Lower leg skin (tissue), 4 donors: Measurements from ENCODE around the gene PCYT2. TPM values are rescaled to one million over a fixed set of nuclear protein-coding genes. Genes with fewer than 3 reads are reported as not detected.

Source experiments
- DNase-seq, 2 donors: peaks; one replicate each; pipeline ENCODE4 v3.0.0-alpha.2; 2019; ENCODE audit warnings: low spot score in 2 of 2
- H3K4me3 ChIP-seq: fragments of 200-600 bp; sonication (generic); 2 replicates; pipeline ENCODE4 v1.5.1; 2017; ENCODE audit warnings: mild to moderate bottlenecking, low read depth; ENCODE audit not compliant: poor library complexity, severe bottlenecking
- CTCF ChIP-seq, 3 donors: fragments of 450-650 bp; IDR thresholded peaks; one replicate each; pipeline ENCODE4 v1.5.1; 2016; ENCODE audit warnings: antibody characterized with exemption in 3 of 3, mild to moderate bottlenecking in 3 of 3, moderate library complexity in 2 of 3
- POLR2A ChIP-seq, 2 donors: fragments of 450-650 bp; IDR thresholded peaks; one replicate each; pipeline ENCODE4 v1.6.1; 2016 to 2017; ENCODE audit warnings: antibody characterized with exemption in 2 of 2, mild to moderate bottlenecking in 1 of 2, moderate library complexity in 1 of 2
- WGBS, 2 donors: methylation state at CpG; one replicate each; pipeline ENCODE4 v1.1.5; 2018; 5-methylcytosine and 5-hydroxymethylcytosine counted together
- intact Hi-C: fragments of 100-400 bp; cut with DNase I; formaldehyde crosslinking; loops from one replicate; pipeline ENCODE4 v1.15.0; 2023; ENCODE audit warnings: low total_unique reads
- total RNA-seq, 4 donors: library from RNA; depleted of rRNA; stranded (reverse); fragments of >200 nt; gene quantifications; one replicate each; pipeline ENCODE4 v1.1.0, GENCODE V29; 2016

PCYT2 gene
- total RNA-seq, 4 donors from 2014 or later = 16.2 to 37.0 (median 25.3) TPM

DNA sequence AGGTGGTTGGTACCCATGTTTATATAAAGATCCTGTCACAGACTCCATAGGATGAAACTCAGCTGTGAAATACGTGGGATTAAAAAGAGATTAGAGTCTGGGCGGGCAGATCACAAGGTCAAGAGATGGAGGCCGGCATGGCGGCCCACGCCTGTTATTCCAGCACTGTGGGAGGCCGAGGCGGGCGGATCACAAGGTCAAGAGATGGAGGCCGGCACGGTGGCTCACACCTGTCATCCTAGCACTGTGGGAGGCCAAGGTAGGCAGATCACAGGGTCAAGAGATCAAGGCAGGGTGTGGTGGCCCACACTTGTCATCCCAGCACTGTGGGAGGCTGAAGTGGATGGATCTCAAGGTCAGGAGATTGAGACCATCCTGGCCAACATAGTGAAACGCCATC, 15.8 kb downstream of the PCYT2 start:
- intact Hi-C loops = no loop called here
- no peak overlapping the region for H3K4me3 ChIP-seq
- TF ChIP-seq POLR2A (IDR thresholded peaks at IDR 0.05) (no peak), CTCF (IDR thresholded peaks at IDR 0.05) (no peak)
- DNase-seq = no peak
- 92 to 95% methylated on average over 11 of the region's 11 CpGs for WGBS, 2 donors

- TF ChIP-seq POLR2A (IDR thresholded peaks at IDR 0.05) (no peak), CTCF (IDR thresholded peaks at IDR 0.05) (no peak)
- H3K4me3 ChIP-seq = peak overlapping the region; percentile 72
- DNase-seq = peak in 1 of 2 donors; percentile 83
- 5% methylated on average over 3 of the region's 40 CpGs; no CpG with 5 or more reads in 1 of the 2 donors for WGBS, 2 donors
- intact Hi-C loops = no loop called here
Measured at GRCh38 chr17:81891303-81891552, 20.0 kb downstream of the PCYT2 start.

- peak in 1 of 2 donors; percentile 85 for DNase-seq
- intact Hi-C loops = no loop called here
- TF ChIP-seq POLR2A (IDR thresholded peaks at IDR 0.05) = no peak
- no peak for TF ChIP-seq CTCF (IDR thresholded peaks at IDR 0.05)
- H3K4me3 ChIP-seq = peak overlapping the region; percentile 72
- WGBS, 2 donors = 7 to 14% methylated on average over 32 to 69 of the region's 69 CpGs
Measured at GRCh38 chr17:81890447-81891302, 20.5 kb downstream of the PCYT2 start.

DNA sequence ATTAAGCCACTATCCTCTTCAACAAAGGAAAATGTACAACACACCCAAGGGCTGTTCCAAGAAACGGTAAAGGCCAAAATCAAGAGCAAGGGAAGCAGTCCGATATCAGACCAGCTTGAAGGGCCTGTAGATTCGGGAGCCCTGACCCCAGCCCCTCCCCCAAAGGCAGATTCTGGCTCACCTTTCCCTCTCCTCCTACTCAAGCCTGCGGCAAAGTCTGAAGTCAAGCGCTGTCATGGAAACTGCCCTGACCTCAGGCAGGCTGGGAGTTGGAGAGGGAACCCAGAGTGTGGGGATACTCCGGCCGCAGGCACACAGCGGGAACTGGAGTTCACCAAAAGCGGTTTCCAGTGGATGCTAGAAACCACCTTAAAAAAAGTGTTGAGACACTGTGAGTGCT, 21.6 kb downstream of the PCYT2 start:
- H3K4me3 ChIP-seq = no peak overlapping the region
- no peak for DNase-seq
- WGBS, 2 donors = 89 to 95% methylated on average over 9 of the region's 9 CpGs
- no peak for TF ChIP-seq CTCF (IDR thresholded peaks at IDR 0.05)
- intact Hi-C loops = no loop called here

DNA sequence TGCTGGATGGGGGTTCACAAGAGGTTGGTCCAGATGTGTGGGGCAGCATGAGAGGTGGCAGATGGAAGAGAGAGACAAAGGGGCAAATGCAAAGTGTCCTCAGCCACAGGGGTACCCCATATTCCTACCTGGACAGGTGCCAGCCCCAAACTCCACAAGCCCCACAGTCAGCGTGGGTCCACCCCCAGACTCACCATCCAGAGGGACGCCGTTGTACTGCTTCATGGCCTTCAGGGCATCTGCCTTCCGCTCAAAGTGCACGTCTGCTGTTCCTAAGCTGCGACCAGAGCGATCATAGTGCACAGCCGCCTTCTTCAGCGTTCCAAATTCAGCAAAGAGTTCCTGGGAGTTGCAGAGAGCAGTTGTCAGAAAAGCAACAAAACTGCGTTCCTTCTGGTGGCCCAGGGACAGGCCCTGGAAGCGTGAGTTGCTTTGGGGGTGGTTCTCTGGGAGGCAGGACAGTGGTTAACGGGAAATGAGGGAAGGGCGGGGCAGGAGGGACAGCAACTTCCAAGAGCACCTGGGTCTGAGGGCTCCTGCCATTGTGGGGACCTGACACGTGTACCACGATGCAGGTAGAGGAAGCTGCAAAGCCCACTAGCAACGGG, 22.1 kb downstream of the PCYT2 start:
- intact Hi-C loops = no loop called here
- TF ChIP-seq POLR2A (IDR thresholded peaks at IDR 0.05) = no peak
- no peak for TF ChIP-seq CTCF (IDR thresholded peaks at IDR 0.05)
- DNase-seq = no peak
- no peak overlapping the region for H3K4me3 ChIP-seq
- WGBS, 2 donors = 91% methylated on average over 16 of the region's 16 CpGs
